Stimulated activated naive CD4-positive, alpha-beta T cell treated with Interleukin-2 at 50 U/mL for 16 hours (primary cell): ENCODE measurements around the gene CELF2.
"Not testable (repeated sequence)": the region's sequence is repeated elsewhere in the genome, so short reads cannot be mapped to it uniquely, and the experiment has no call there.

Experiments used
- DNase-seq: peaks from one replicate; lab custom pipeline; 2025; lab: John Stamatoyannopoulos, UW

Gene CELF2

DNA sequence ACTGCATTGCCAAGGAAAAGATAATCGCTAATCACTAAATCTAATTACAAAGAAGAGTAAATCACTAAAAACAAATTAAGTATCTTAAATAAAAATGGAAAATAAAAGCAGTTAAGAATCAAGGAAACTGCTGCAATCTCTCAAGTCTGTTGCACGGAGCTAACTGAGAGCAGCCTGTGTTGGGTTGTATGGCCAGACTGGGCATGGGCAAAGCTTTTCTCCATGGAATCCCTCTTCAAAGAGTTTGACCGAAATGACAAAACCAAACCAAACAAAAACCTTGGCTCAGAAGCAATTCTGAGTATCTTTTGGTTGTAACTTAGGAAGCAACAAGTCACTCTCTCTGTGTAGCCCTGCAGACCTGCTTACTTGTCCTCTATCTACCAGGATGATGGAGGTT, 78.8 kb downstream of the CELF2 start:
- DNase-seq, result no peak

DNA sequence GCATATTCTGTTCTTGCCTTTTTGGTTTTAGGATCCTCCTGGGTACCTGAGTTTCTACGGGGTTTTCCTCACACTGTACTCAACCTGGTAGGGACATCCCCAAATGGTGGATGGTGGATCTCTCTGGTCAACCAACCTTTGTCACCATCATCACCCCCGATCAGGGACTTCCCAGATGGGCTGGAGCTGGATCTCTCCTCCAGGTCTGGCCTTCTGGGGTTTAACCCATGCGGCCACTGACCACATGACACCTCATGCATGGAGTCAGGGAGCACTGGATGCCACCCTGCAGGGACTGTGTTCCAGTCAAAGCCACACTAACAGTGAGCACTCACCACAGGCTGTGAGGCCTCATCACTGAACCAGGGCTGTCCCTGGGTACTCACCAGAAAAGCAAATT, 80.0 kb downstream of the CELF2 start:
- DNase-seq, result no peak

DNA sequence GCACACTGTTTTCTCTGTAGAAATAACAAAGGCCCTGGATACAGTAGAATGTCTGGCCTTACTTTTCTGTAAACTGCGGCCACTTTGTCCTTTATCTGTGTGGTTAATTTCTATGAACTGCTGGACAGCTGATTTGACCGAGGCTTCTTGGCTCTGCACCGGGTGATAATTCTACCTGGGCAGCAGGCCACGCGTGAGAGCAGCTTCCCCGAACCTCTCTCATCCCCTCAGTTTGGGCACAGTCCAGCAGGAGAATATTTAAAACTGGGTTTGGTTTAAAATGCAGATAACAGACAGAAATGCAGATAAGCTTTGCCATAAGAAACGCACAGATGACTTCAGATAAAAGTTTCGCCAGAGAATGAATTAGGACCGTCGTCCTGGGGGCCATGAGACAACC, 81.0 kb downstream of the CELF2 start:
- no peak for DNase-seq

DNA sequence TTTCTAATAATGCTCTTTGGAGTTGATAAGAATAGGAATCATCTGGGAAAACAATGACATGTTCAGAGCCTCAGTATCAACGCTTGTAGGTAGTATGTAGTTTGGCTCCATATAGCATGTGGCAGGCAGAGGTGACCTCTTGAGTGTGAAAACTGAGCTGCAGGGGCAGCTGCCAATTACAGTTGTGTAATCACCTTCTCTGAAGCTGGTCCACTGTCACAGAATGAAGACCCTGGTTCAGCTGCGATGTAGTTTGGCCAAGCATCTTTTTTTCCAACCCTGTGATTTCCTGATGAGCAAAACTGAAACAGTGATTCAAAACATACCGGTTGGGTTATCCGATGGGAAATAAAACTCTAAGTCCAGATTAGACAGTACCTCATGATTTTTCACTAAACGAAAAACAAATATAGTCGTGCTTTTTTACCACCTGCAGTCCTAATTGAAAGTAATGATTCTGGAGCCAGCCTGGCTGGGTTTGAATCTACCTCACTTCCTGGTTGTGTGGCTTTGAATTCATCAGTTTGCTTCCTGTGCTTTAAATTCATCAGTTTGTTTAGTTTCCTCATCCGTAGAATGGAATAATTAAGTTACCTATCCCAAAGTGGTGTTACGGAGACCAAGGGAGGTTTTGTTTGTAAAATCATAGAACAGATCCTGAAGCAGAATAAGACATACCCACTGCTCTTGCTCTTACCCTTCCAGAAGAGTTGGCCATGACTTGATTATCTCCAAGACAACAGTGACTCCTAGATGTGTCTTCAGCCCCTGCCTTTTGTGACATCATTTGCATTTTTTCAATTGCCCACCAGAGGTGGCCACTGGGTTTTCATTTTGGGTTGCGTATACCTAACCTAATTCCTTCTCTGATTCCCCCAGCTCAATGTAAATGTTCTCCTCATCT, 87.4 kb downstream of the CELF2 start:
- DNase-seq, result no peak

DNA sequence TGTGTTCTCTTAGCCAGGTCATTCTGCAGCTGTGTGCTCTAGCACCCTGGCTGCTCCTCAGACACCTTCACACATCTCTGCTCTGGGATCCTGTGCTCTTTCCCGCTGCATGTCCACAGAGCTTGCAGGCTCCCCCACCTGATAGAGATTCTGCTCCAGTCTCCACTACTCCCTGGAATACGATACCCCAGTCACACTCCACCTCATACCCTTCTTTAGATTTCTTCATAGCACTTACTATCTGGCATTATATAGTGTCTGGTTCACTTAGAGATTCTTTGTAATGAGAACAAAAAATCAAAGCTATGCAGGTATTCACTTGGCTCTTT, 88.0 kb downstream of the CELF2 start:
- no peak for DNase-seq

DNA sequence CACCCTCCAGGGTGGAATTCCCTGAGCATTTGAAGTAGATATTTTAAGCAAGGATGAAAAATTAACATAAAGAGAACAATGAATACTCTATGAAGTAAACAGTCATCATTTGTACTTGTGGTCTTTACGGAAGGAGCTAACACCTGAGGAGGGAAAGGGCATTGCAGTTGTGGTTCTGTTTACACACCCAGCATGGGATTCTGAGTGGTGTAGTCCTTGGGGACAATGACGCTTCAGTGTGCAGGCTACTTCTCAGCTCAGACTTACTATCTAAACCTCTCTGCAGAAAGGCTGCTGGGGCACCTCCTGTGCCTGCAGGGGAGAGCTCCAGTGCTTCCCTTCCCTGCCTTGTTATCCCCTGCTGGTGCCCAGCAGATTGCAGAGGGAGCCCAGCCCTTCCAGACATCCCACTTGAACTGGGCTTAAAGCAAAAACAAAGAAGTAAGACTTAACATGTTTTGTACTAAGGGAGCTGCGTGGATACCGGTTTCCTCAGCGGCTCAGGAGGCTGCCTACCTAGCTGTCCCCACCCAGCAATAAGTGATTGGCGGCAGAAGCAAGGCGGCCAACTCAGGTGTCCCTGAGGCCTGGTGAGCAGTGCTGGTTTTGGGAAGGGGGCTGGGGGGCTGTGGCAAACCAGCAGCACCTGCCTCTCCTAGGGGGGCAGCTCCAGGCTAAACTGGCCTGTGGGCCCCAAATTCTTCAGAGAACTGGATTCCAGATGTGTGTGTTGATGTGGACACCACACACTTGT, 89.1 kb downstream of the CELF2 start:
- no peak for DNase-seq

DNA sequence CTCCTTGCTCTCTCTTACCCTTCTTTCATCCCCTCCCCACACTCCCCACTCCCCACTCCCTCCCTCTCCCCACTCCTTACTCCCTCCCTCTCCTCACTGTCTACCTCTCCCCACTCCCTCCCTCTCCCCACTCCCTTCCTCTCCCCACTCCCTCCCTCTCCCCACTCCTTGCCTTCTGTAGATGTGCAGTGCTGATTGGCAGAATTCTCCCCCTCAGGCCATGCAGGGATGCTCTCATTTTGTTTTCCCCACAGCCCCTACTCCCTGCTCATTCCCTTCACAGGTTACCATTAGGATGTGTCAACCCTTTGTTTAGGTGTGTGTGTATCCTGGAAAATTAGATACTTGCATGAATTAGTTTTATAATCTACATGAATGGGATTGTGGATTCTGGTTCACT, 90.3 kb downstream of the CELF2 start:
- no peak for DNase-seq

DNA sequence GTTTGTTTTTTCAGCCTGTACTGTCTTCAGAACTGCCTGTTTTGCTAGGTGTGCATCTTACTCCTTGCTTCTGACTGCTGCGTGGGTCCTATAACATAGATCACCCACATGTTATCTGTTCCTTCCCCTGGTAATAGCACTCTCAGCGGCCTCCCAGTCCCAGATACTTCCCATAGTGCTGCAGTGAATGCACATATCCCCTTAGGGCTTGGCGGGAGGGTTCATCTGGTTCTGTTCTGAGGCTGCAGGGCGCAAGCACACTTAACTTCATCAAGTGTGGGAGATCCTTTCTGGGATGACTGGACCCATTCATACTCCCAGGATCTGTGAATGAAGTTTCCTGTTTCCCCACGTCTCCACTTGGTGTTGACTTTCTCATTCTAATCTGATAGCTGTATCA, 90.7 kb downstream of the CELF2 start:
- no peak for DNase-seq

DNA sequence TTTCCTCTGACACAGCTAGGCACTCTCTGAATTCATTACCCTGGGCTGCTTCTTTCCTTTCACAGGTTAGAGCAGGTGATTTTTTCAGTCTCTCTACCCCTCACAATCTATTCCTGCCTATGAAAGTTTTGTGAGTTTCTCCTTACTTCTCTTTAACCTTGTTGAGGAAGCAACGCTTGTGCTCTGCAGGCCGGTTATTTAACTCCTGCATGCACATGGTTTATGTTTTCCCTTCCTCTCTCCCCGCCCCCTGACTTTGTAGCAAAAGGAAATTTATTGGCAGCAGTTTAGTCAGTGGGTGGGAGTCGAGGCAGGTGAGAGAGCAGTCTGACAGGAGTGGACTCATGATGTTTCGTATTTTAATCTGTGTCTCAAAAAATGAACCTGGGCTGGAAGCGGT, 91.9 kb downstream of the CELF2 start:
- DNase-seq, result no peak

DNA sequence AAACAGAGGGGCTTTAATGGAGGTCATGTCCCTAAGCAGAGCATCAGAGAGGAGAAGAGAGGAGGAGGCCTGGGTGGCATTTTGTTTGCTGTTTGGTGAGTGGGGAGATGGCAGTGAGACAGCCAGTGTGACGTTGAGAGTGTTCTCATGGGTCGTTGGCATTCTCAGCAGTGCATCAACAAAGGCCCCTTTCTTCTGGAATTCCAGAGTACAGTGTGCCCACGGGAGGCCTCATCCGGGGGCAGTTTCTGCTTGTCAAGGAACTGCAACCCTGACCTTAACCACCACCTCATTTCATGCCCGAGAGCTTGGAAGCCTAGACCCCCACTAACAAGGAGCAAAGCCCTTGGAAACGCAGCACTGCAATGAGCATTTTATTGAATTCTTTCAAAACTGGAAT, 92.9 kb downstream of the CELF2 start:
- DNase-seq, result no peak

DNA sequence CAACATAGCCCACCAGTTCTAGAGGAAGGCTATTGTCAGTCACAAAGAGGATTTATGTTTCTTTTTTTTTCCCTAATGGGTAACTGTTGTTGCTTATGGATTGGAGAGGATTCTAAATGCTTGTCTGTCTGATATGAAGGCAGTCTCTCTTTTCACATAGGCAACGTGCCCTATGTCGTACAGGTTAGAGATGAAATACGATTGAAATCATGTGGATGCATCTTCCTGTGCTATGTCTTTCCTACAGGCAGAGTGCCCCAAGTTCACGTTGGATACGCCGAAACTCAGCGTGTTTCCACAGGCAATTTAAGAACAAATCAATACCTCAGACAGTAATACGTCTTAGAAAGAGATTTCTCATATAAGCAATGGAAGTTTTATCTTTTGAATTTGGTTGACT, 93.8 kb downstream of the CELF2 start:
- DNase-seq, result no peak

DNA sequence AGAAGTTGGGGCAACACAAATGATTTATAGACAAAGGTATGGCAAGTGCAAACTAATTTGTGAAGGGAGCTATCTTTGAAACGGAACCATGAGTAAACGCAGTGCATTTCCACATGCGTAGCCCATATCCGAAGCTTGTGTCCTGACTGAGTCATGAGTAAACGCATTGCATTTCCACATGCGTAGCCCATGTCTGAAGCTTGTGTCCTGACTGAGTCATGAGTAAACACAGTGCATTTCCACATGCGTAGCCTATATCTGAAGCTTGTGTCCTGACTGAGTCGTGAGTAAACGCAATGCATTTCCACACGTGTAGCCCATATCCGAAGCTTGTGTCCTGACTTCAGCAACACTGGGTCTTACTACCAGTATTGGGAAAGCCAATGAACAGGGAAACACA, 95.0 kb downstream of the CELF2 start:
- DNase-seq, result no peak

DNA sequence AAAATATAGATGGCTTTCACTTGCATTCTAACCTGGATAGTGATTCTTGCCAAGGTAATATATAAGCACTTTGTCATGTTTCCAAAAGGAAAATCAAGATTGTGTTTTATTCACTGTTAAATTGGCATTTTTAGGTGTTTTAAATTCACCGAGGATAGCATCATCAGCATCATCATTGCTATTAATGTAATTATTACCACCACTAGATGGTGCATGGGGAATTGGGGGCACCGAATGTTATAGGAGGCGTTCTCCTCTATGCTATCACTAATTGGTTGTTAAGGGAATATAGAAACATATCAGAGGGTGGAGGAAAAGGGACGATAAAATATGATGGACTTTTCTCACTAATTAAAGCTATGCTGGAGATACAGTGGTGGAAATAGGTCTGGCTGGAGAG, 95.5 kb downstream of the CELF2 start:
- DNase-seq, result no peak

DNA sequence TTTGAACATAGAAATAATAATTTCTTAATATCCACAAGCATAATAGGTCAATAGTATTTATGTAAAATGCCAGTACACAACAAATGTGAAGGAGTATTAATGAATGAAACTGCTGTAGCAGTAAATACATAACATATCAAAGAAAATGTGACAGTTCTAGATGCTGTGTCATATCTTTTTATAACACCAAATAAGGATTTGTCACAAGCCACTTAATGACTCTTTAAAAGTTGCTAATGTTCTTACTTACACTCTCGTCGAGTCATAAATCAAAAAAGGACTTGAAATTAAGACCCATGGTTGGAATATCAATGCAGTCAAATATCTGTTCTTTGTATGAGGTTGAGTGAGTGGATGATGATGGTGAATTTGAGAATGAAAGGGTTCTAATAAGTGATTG, 96.6 kb downstream of the CELF2 start:
- DNase-seq, result no peak

DNA sequence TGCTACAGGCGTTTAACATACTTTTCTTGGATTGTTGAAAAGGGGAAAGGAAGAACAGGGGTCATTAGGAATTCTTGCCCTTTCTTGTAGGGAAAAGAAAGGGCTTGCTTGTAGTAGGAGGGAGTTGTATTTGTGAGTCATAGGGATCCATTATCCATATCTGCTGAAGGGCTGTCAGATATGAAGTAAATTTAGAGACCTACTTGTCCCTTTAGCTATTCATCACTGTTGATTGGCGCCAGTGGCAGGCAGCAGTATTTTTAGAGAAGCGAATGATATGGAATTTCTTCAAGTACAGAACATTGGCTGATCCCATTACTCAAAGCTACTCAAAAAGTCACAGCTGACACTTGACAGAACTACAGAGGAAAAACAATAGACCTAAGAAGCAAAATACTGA, 97.7 kb downstream of the CELF2 start:
- no peak for DNase-seq

DNA sequence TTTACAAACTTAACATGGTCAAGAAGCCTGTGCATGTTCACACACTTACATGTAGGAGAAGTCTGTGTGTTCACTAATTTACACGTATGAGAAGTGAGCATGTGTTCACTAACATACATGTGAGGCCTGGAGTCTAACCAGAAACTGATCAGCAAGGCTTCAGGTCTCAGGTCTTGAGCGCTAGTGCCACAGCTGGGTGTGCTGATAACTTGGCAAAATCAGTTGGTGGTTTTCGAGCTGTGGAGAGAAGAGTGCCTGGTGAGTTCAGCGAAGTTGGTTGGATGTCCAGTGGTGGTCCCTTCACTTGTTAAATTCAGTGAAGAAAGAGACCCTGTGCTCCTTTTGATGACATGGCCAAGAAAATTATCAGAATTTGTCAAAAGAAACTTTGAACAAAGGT, 98.7 kb downstream of the CELF2 start:
- no peak for DNase-seq

DNA sequence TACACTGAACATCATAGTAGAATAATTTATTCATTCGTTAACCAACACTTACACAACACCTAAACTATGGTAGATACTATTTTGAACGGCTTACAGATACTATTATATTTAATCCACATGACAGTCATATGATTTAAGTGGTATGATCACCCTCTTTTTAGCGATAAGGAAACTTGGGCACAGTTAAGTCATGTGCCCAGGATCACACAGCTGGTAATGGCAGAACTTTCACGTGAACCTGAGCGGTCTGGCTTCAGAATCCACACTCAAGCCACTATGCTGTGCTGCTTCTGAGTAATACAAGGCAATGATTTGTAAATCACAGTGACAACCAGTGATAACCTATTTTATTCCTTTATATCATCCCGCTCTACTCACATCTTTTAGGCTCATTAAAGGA, 99.1 kb downstream of the CELF2 start:
- no peak for DNase-seq

DNA sequence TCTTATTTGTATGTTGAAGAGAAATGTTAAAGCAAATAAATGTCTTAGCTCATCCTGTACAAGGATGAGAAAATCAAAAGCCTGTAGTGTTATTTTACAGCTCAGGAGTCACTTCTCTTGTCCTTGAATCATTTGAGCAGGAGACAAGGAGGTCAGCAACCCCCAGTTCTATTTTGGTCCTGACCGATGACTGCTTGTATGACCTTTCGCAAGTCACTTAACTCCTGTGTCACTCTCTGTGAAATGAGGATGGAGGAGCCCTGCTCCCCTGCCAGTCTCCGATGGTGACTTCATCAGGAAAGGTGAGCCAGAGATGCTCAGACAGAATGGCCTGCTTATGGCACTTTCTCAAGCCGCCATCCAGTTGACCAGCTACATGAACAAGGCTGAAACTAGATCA, 101.0 kb downstream of the CELF2 start:
- no peak for DNase-seq

DNA sequence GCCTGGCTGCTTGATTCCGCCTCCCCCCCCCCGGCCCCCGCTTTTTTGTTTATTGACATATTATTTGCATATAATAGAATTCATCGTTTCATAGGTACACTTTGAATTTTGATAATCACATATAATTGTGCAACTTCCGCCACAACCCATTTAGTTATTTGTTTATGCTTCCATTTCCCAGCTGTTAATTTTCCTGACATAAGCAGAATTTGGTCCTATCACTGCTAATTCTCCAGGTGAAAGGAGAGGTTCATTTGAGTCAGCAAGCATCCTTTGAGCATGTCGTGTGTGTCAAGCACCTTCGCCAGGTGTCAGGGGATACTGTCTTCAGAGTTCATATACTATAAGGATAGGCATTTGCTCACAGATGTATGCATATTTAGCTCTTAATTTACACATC, 102.2 kb downstream of the CELF2 start:
- no peak for DNase-seq

DNA sequence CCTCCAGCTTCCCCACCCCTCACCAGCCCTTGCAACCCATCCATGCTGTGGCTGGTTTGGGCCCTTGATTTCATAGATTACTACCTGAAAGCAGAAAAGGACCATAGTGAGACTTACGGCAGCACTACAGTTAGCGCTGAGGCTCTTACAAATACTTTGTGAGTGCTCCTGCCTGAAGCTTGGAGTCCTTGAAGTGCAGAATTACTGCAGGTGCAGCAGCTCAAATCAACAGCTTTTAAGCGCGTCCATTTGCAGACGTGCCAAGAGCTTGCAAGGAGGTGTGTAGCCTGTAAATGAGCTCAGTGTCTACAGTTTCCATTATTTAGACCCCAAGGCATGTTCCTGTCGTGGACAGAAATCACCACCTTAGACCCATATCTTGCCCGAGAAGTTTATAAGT, 103.0 kb downstream of the CELF2 start:
- DNase-seq, result no peak

DNA sequence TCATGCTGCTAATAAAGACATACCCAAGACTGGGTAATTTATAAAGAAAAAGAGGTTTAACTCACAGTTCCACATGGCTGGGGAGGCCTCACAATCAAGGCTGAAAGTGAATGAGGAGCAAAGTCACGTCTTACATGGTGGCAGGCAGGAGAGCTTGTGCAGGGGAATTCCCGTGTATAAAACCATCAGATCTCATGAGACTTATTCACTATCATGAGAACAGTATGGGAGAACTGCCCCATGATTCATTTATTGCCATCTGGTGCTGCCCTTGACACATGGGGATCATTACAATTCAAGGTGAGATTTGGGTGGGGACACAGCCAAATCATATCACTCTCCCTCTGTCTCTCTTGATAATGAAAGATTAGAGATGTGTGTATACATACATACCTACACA, 106.2 kb downstream of the CELF2 start:
- DNase-seq, result not testable (repeated sequence)

DNA sequence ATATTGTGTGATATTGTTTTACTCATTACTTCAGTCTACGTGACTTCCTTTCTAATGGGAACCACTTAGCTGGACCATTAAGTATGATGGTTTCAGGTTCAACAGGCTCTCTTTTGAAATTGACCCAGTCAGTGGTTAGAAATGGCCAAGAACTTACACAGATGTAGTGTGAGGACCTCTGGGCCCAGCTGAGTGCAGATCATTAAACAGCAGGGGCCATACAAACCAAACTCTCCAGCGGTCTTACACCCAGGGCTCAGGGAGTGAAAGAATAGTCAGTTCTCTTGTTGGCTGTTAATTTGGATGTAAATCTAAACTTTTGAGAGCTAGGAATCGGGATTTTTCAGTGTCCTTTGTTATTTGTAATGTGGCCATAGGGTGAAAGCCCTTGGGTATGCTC, 107.3 kb downstream of the CELF2 start:
- no peak for DNase-seq

DNA sequence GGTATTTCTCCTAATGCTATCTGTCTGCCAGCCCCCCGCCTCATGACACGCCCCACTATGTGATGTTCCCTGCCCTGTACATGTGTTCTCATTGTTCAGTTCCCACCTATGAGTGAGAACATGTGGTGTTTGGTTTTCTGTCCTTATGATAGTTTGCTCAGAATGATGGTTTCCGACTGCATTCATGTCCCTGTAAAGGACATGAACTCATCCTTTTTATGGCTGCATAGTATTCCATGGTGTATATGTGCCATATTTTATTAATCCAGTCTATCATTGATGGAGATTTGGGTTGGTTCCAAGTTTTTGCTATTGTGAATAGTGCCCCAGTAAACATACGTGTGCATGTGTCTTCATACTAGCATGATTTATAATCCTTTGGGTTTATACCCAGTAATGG, 109.3 kb downstream of the CELF2 start:
- DNase-seq, result not testable (repeated sequence)
